Stimulated activated CD8-positive, alpha-beta memory T cell treated with anti-CD3 and anti-CD28 coated beads, Interleukin-4, amount 100 ng/mL, for 4 hours (primary cell): Measurements from ENCODE around the gene TPP1.

Source experiments
- DNase-seq, 2 donors: peaks; one replicate each; pipeline ENCODE4 v3.0.0-alpha.2; 2020; ENCODE audit warnings: low read depth in 2 of 2, low spot score in 1 of 2

TPP1 gene

GRCh38 chr11:6629573-6629891, 10.3 kb upstream of the TPP1 start:
- no peak for DNase-seq

GRCh38 chr11:6628526-6628925, 9.3 kb upstream of the TPP1 start:
- no peak for DNase-seq

GRCh38 chr11:6627762-6628241, 8.6 kb upstream of the TPP1 start:
- no peak for DNase-seq

GRCh38 chr11:6626971-6627761, 7.9 kb upstream of the TPP1 start:
- no peak for DNase-seq

GRCh38 chr11:6625832-6626420, 6.7 kb upstream of the TPP1 start:
- DNase-seq, result no peak

- DNase-seq, result no peak
These were observed 6.1 kb upstream of the TPP1 start for GRCh38 chr11:6625156-6625831.

GRCh38 chr11:6623391-6624363, 4.5 kb upstream of the TPP1 start:
- no peak for DNase-seq

GRCh38 chr11:6622261-6623171, 3.3 kb upstream of the TPP1 start:
- no peak for DNase-seq

- DNase-seq, result no peak
These were observed 2.5 kb upstream of the TPP1 start for GRCh38 chr11:6621711-6622211.

GRCh38 chr11:6620636-6621035, 1.4 kb upstream of the TPP1 start:
- no peak for DNase-seq

- peak; percentile 45 to 65 for DNase-seq
These were observed 862 bp downstream of the TPP1 start for GRCh38 chr11:6618117-6619003.

GRCh38 chr11:6617315-6617781, 1.9 kb downstream of the TPP1 start:
- no peak for DNase-seq

- DNase-seq, result no peak
These were observed 2.5 kb downstream of the TPP1 start for GRCh38 chr11:6616596-6617250.

GRCh38 chr11:6615882-6616585, 3.2 kb downstream of the TPP1 start:
- DNase-seq, result no peak

GRCh38 chr11:6615046-6615445, 4.2 kb downstream of the TPP1 start:
- DNase-seq, result no peak

GRCh38 chr11:6614446-6614845, 4.8 kb downstream of the TPP1 start:
- DNase-seq, result no peak

- DNase-seq, result no peak
These were observed 5.7 kb downstream of the TPP1 start for GRCh38 chr11:6613496-6613895.
